Activated B cell treated with CpG ODN at 0.5 μM for 24 hours (primary cell): ENCODE data around the gene GAPVD1. TPM values are rescaled to one million over a fixed set of nuclear protein-coding genes. Genes with fewer than 3 reads are reported as not detected.

Experiments used
- ATAC-seq: fragments of 200-7000 bp; cut with Tn5 transposase; one replicate; pipeline ENCODE4 v1.10.0; 2021; ENCODE audit warnings: low read depth, mild to moderate bottlenecking, moderate library complexity
- CTCF ChIA-PET: fragments of 350-600 bp; sonication (Branson Sonifier 250); formaldehyde crosslinking; loops from one replicate; lab custom pipeline; 2021; ENCODE audit warnings: antibody characterized with exemption; lab: Charles Lee
- POLR2A ChIA-PET: fragments of 350-600 bp; sonication (Branson Sonifier 250); formaldehyde crosslinking; loops from one replicate; lab custom pipeline; 2021; ENCODE audit warnings: antibody characterized with exemption; lab: Charles Lee
- DNase-seq: peaks from one replicate; pipeline ENCODE4 v3.0.0; 2022
- H3K27ac Mint-ChIP-seq: one replicate; pipeline ENCODE4 v1.8.0; 2020; ENCODE audit warnings: mixed read lengths
- H3K27me3 Mint-ChIP-seq: one replicate; pipeline ENCODE4 v1.8.0; 2021; ENCODE audit warnings: mixed read lengths
- H3K36me3 Mint-ChIP-seq: one replicate; pipeline ENCODE4 v1.8.0; 2021; ENCODE audit warnings: low read depth, mixed read lengths
- H3K4me1 Mint-ChIP-seq: one replicate; pipeline ENCODE4 v1.8.0; 2021; ENCODE audit warnings: mixed read lengths
- H3K4me3 Mint-ChIP-seq: one replicate; pipeline ENCODE4 v1.8.0; 2020; ENCODE audit warnings: mild to moderate bottlenecking, mixed read lengths
- H3K9me3 Mint-ChIP-seq: one replicate; pipeline ENCODE4 v1.8.0; 2020; ENCODE audit warnings: mixed read lengths
- intact Hi-C: fragments of 100-400 bp; cut with micrococcal nuclease; formaldehyde crosslinking; loops from one replicate; pipeline ENCODE4 v1.15.1; 2024
- total RNA-seq: library from RNA; stranded (reverse); gene quantifications from 2 replicates; pipeline ENCODE4 v1.2.3, GENCODE V29; 2022
- TF ChIP-seq, protein P1 (sequence below): fragments of 200-600 bp; IDR thresholded peaks from one replicate; pipeline ENCODE4 v1.8.0; 2022; ENCODE audit warnings: antibody characterized with exemption, mild to moderate bottlenecking

Gene GAPVD1
- total RNA-seq, 1 donor from 2014 or later = 53.9 TPM

DNA sequence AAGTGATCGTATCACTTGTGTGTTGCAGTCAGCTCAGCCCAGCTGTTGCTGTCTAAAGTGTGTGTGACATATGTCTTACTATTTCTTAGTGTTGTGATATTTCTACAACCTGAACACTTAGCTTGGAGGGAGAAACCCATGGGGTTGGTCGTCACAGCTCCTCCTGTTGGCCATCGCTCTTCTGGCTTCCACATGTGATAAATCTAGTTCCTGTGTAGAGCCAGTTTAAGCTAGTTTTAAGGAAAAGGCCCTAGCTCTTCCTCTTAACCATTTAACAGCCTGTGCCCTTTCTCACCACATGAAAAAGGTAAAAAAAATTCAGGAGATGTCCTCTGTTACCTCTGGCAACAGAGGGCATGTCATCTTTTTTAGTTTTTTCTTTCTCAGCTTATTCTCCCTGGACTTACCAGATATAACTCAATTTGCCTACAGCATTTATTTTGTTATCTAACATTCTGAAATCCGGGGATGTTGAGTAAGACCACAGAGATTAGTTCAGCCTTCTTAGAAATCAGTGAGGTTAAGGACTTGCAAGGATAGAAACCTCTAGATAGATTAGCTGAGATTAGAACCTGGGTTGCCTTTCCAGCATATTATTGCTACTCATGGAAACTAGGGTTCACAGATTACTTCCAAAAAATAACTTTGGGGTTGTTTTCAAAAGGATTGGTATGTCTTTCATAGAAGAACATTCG is 100.4 kb downstream of the GAPVD1 start:
- no peak for DNase-seq
- H3K4me3 Mint-ChIP-seq = no peak overlapping the region
- H3K9me3 Mint-ChIP-seq = no peaks in the 10 kb centered on the region
- H3K27me3 Mint-ChIP-seq = no peaks in the 10 kb centered on the region
- peaks cover 84% of the 10 kb centered on the region for H3K36me3 Mint-ChIP-seq
- ChIA-PET POLR2A (interaction anchor here (0.6 to 1.4 kb wide), 2 partner anchors 121 to 152 kb away, joined by 3 to 4 read pairs; partner anchors contain the start of gene HSPA5), CTCF (interaction anchor here (1.1 kb wide), 1 partner anchor 591 kb away, joined by 3 read pairs; no protein-coding TSS in a partner anchor)
- H3K27ac Mint-ChIP-seq = no peak overlapping the region
- no peak for ATAC-seq
- intact Hi-C loops = no loop called here
- TF ChIP-seq, protein P1, sequence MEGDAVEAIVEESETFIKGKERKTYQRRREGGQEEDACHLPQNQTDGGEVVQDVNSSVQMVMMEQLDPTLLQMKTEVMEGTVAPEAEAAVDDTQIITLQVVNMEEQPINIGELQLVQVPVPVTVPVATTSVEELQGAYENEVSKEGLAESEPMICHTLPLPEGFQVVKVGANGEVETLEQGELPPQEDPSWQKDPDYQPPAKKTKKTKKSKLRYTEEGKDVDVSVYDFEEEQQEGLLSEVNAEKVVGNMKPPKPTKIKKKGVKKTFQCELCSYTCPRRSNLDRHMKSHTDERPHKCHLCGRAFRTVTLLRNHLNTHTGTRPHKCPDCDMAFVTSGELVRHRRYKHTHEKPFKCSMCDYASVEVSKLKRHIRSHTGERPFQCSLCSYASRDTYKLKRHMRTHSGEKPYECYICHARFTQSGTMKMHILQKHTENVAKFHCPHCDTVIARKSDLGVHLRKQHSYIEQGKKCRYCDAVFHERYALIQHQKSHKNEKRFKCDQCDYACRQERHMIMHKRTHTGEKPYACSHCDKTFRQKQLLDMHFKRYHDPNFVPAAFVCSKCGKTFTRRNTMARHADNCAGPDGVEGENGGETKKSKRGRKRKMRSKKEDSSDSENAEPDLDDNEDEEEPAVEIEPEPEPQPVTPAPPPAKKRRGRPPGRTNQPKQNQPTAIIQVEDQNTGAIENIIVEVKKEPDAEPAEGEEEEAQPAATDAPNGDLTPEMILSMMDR = no peak
- no peaks in the 10 kb centered on the region for H3K4me1 Mint-ChIP-seq

DNA sequence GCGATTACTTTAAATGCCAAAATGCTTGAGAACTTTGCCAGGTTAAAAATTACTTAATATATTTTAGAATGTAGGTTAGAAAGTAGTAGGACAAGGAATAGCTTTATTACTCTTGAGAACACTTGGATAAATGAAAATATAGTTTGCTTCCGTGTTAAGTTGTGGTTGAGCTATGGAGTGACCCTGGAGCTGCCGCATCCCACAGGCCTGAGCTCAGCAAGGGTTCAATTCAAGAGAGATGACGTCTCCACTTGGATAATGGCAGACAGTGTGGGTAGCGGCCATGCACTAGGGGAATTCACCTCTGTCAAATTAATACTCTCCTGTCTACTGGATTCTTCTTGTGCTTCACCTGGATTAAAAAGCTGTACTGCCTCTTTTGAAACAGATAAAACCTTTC is 105.0 kb downstream of the GAPVD1 start:
- intact Hi-C loops = no loop called here
- Mint-ChIP-seq H3K4me1 (no peaks in the 10 kb centered on the region), H3K36me3 (peaks cover 40% of the 10 kb centered on the region), H3K4me3 (no peak overlapping the region), H3K27me3 (no peaks in the 10 kb centered on the region), H3K9me3 (no peaks in the 10 kb centered on the region), H3K27ac (no peak overlapping the region)
- TF ChIP-seq, protein P1 = no peak
- DNase-seq (no peak), ATAC-seq (no peak)
- ChIA-PET POLR2A (no interaction called here), CTCF (no interaction called here)

DNA sequence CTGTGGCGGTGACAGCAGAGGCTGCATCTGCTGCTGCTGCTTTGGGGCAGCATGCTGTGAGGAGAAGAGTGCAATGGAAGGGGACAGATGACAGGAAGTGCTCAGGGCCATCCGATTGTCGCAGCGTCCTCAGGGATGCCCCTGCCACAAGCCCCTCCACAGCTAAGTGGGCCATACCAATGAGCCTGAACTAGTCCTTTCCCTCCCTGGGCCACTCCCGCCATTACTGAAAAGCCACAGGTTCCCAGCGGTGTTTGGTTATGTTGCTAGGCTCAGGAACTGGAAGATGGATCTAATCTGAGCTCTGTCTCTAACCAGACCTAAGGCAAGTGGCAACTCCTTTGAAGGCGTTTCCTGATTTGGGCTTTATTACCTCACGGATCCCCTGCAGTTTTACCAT is 109.2 kb downstream of the GAPVD1 start:
- TF ChIP-seq, protein P1 = no peak
- CTCF ChIA-PET = no interaction called here

DNA sequence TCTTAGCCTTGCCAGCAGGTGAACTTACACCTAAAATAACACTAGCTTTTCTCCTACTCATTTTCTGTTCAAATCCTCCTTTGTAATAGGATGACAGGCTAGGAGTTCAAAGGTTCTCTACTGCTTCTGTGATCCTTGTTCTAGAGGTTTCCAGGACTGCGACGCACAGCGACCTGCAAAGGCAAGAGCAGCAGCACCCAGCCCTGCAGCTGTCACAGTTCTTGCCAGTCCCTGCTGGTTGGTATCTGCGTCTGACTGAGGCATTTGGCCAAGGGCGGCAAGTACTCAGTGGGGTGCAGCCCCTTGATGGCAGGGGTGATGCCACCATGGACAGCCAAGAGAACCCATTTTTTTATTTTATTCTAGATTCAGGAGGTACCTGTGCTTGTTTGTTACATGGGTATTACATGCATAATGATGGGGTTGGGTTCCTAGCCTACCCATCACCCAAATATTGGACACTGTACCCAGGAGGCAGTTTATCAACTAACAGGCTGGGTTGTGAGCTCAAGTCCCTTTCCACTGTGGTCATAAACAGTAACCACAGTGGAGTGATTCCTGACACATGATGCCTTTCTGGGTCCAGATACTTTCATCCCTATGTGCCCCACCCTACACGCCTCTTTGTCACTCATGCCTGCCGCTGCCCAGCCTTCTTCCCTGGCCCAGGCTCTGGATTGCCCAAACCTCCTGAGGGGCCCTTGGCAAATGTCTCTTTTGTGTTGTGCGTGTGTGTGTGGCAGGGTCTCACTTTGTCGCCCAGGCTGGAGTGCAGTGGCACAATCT is 111.0 kb downstream of the GAPVD1 start:
- ChIA-PET POLR2A (no interaction called here), CTCF (no interaction called here)
- H3K4me1 Mint-ChIP-seq = peaks cover 4% of the 10 kb centered on the region
- H3K4me3 Mint-ChIP-seq = no peak overlapping the region
- intact Hi-C loops = loop anchor here (5.0 to 10.0 kb wide), 3 partner anchors 228 to 520 kb away; partner anchors contain the start of genes SCAI and WDR38
- no peak for ATAC-seq
- no peaks in the 10 kb centered on the region for H3K9me3 Mint-ChIP-seq
- no peak overlapping the region for H3K27ac Mint-ChIP-seq
- H3K36me3 Mint-ChIP-seq = peaks cover 2% of the 10 kb centered on the region
- peaks cover 3% of the 10 kb centered on the region for H3K27me3 Mint-ChIP-seq
- no peak for DNase-seq
- TF ChIP-seq, protein P1 = no peak

More for the DNA sequence above, 109.2 kb downstream of the GAPVD1 start:
- intact Hi-C loops = loop anchor here (5.0 to 10.0 kb wide), 3 partner anchors 226 to 518 kb away; partner anchors contain the start of genes SCAI and WDR38
- Mint-ChIP-seq H3K4me1 (peaks cover 4% of the 10 kb centered on the region), H3K27me3 (no peaks in the 10 kb centered on the region), H3K9me3 (no peaks in the 10 kb centered on the region), H3K27ac (no peak overlapping the region), H3K4me3 (no peak overlapping the region), H3K36me3 (peaks cover 8% of the 10 kb centered on the region)
- ATAC-seq = no peak
- POLR2A ChIA-PET = no interaction called here
- DNase-seq = no peak
